HG02759 (cell line): ENCODE results near the gene F2RL1.
"Not testable (repeated sequence)": the region's sequence is repeated elsewhere in the genome, so short reads cannot be mapped to it uniquely, and the experiment has no call there.

Experiments
- ATAC-seq: cut with Tn5 transposase; IDR thresholded peaks from one replicate; pipeline ENCODE4 v1.9.1; 2021; ENCODE audit warnings: mild to moderate bottlenecking, moderate library complexity; ENCODE audit not compliant: unreplicated experiment

The F2RL1 gene, protein sequence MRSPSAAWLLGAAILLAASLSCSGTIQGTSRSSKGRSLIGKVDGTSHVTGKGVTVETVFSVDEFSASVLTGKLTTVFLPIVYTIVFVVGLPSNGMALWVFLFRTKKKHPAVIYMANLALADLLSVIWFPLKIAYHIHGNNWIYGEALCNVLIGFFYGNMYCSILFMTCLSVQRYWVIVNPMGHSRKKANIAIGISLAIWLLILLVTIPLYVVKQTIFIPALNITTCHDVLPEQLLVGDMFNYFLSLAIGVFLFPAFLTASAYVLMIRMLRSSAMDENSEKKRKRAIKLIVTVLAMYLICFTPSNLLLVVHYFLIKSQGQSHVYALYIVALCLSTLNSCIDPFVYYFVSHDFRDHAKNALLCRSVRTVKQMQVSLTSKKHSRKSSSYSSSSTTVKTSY

DNA sequence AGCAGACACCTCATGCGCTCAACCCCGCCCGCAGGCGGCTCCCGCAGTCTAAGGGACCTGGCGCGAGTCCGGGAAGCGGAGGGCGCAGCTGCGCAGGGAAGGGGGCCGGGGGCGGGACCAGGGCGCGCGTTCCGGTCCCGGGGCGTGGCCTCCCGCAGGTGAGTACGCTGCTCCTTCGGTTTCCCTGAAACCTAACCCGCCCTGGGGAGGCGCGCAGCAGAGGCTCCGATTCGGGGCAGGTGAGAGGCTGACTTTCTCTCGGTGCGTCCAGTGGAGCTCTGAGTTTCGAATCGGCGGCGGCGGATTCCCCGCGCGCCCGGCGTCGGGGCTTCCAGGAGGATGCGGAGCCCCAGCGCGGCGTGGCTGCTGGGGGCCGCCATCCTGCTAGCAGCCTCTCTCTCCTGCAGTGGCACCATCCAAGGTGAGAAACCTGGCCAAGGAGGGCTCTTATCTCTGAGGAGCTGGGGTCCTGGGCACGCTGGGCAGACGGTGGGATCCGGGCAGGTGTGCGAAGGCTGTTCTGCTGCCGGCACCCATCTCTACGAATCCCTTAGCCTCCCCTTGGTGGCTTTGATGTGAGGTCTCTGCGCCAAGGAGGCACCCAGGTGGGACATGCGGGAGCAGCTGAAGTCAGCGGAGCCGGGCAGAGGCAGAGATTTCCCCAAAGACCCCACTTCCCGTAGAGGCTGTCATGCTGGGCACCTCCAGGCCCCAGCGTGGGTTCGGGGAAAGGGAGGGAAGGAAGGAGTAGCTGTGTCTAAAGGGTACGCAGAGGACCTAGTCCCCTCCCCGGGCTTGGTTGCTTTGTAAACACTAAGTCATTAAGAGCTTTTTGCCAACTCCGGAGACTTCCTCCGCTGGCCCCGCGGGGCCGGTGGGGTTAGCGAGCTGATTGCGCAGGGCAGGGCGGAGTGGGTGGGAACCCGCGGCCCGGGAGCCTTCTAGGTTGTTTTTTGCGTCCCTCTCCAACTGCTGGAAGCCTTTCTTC is at the start of gene F2RL1:
Gene F2RL1 (plus strand): TSS at position 187 of the 988 bp plus-strand sequence. CDS start 153 bp downstream, at position 340.
- ATAC-seq = no peak

DNA sequence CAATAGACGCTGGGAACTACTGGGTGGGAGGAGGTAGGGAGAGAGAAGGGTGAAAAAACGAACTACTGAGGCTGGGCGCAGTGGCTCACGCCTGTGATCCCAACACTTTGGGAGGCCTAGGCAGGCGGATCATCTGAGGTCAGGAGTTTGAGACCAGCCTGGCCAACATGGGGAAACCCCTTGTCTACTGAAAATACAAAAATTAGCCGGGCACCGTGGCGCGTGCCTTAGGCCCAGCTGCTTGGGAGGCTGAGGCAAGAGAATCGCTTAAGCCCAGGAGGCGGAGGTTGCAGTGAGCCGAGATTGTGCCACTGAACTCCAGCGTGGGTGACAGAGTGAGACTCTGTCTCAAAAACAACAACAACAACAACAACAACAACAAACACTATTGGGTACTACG is 47.8 kb upstream of the F2RL1 start:
- ATAC-seq = not testable (repeated sequence)

DNA sequence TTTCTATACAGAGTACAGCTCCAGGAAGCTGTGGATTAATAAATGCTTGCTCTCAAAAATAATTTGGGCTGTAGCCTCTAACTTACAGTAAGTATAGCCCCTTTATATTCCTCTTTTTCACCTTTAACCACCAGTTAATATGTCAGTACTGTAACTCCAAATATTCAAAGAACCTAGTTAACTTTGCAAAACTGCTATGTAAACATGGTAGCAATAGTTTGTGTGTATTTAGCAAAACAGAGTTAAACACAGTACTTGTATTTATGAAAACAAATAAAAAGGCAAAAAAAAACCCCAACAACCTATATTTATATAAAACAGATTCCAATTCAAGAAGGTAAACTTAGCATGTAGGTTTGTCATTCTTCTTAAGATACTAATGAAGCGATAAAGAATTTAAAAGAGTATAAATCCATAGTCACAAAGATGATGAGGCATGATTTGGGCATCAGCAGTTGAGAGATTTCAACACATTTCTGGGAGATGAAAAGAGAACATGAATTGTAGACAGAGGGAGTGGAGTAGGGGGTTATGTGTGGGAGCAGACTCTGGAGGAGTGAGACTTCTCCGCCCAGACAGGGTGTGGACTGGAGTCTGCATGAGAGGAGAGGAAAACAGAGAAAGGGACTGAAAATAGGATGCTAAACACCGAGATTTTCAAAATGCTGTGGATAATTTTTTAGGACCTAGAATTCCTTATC is 47.0 kb upstream of the F2RL1 start:
- ATAC-seq = no peak

DNA sequence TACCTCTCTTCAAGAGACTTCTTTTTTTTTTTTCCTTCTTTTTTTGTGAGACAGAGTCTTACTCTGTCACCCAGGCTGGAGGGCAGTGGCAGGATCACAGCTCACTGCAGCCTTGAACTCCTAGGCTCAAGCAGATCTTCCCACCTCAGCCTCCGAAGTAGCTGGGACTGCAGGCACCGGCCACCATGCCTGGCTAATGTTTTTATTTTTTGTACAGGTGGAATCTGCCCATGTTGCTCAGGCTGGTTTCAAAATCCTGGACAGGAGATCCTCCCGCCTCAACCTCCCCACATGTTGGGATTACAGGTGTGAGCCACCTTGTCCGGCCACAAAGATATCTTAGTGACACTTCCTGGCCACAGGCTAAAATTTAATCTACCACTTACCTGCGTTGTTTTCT is 42.9 kb upstream of the F2RL1 start:
- ATAC-seq = no peak

DNA sequence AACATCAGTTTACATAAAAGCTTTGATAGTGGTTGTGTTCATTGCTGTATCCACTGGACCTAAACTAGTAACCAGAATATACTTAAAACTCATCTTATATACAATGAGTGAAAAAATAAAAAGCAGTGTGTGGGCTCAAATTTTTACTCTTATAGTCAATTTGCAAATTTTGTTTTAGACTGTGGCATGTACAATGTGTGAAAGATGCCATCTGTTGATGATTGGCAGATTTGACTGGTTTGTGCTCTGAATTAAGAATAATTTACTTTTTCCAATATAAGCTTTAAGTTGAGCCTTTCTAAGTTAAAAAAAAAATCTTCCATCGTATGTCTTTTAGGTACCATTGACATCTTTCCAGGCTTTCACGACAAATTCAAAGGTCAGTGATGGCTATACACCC is 42.4 kb upstream of the F2RL1 start:
- no peak for ATAC-seq

DNA sequence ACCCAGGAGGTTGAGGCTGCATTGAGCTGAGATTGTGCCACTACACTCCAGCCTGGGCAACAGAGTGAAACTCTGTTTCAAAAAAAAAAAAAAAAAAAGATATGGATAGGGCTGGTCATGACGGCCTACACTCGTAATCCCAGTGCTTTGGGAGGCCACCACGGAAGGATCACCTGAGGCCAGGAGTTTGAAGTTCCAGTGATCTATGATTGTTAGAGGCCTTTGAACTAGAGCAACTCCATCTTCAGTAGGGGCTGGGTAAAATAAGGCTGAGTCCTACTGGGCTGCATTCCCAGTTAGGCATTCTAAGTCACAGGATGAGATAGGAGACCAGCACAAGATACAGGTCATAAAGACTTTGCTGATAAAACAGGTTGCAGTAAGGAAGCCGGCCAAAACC is 38.2 kb upstream of the F2RL1 start:
- ATAC-seq = not testable (repeated sequence)

DNA sequence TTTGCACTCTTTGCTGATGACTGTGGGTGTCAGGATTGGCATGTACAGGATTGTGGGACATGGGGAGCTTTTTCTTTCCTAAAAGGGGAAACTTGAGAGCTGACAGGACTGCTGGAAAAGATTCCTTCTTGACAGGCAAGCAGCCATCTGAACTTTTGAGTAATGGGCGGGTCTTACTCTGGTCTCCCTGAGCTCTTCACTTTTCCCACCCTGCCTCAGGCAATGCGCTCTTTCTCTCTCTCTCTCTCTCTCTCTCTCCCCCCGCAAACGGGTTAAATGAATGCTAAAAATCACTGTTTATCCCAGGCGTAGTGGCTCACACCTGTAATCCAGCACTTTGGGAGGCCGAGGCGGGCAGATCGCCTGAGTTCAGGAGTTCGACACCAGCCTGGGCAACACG is 37.1 kb upstream of the F2RL1 start:
- no peak for ATAC-seq

DNA sequence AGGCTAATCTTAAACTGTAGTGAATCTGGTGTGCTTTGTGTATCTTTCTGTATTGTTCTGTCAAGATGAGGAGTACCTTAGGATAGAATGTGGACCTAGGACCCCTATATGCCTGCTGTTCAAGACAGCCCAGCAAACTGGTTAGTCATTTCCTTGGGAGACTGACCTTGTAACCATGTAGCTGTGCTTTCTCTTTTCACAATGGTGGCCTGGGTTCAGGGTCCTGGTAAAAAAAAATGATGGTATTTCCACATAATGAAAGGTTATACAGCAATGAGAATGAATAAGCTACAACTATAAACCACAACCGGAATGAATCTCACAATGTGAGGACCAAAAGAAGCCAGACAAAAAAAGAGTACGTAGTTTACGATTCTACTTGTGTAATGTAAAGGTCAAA is 36.4 kb upstream of the F2RL1 start:
- ATAC-seq = no peak

DNA sequence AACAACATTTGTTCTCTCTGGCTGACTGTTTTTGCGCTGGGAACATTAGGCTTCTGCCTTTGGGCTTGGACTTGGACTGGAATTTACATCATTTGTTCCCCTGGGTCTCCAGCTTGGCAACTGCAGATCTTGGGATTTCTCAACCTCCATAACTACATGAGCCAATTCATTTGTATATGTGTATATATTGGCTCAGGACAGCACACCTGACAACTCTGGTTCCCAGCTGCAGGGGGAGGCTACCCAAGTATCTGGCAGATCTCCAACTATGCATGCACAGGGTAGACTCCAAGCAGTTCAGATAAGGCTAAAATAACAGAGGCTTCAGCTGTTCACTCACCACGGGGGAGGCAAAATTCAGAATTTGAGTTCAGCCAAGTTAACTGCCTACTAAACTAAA is 31.6 kb upstream of the F2RL1 start:
- no peak for ATAC-seq

DNA sequence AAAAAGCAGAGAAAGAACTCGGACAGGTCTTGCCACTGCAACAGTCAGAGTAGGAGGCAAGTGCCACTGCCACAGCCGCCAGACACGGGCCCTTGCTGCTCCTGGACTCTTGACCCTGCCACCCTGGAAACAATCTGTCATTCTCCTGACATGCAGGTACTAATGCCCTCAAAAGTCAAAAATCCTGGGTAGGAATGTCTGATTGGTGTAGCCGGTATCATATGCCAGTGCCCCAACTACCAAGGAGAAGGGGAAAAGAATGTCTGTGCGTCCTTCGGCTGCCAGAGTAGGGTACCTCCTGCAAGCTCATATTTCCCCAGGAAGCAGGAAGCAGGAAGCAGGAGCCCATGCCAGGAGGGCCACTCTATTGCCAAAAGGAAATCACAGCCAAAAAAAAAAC is 30.5 kb upstream of the F2RL1 start:
- no peak for ATAC-seq

DNA sequence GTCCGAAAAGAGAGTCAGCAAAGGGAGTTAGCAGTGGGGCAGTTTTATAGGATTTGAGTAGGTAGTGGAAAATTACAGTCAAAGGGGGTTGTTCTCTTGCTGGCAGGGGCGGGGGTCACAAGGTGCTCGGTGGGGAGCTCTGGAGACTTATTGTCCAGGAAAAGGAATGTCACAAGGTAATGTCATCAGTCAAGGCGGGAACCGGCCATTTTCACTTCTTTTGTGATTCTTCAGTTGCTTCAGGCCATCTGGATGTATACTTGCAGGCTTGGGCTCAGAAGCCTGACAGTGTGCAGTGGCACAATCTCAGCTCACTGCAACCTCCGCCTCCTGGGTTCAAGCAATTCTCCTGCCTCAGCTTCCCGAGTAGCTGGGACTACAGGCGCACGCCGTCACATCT is 29.6 kb upstream of the F2RL1 start:
- not testable (repeated sequence) for ATAC-seq

DNA sequence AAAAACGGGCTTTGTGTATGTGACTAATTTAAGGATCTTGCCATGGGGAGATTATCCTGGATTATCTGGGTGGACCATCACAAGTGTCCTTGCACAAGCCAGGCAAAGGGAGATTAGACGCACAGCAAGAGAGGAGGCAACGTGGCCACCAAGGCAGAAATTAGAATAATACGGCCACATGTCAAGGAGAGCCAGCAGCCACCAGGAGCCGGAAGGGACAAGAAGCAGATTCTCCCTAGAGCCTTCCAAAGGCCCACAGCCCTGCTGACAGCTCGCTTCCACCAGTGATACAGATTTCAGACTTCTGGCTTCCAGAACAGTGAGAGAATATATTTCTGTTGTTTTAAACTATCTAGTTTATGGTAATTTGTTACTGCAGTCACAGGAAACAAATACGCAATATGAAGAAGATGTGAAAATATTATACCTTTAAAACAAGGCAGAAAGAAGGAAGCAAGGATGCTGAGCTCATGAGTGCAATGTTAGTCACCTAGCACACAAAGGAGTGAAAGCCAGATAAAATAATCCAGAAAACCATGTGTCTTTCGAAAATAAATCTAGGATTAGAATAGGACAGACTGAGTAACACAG is 28.7 kb upstream of the F2RL1 start:
- no peak for ATAC-seq

DNA sequence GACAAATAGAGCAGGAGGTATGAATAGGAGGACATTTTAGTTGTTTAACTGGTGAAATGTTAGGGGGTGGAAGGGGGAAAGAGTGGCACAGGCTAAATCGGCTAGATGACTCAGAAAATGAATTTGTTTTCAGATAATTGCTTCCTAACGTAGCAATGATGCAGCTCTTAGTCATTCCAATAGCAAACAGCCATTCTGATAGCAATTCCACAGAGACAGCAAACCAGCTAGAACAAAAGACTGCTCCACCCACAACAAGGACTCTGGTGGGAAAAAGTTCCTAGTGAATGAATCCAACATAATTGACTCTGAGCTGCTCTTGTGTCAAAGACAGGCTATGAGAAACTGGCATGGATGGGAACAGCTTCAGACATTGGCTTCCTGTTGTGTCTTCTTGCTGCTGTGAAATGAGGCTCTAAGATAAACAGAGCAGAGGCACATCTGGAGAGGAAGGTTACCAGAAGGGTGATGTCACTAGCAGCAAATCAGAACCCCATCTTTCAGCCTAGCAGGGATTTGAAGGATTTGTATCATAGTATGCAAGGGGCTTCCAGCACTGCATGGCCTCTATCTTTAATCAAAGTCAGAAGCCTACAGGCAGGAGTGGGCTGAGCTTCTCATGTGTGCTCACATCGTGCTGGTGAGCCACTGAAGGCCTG is 28.1 kb upstream of the F2RL1 start:
- ATAC-seq = no peak

DNA sequence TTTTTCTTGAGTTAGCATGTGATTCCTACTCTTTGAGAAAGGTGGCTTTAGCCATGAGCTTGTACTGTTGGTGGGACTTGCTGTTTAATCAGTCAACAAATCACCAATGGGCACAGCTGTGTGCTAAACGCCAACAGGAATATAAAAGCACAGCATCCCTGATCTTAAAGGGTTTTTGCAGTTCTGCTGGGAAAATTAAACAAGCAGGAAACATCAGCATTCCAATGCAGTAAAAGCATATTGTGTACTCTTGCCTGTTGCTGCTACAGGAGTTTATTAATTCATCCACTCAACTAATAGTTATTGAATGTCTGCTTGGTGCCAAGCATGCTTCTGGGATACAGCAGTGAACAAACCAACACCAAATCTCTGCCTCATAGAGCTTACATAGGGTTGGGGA is 27.4 kb upstream of the F2RL1 start:
- no peak for ATAC-seq

DNA sequence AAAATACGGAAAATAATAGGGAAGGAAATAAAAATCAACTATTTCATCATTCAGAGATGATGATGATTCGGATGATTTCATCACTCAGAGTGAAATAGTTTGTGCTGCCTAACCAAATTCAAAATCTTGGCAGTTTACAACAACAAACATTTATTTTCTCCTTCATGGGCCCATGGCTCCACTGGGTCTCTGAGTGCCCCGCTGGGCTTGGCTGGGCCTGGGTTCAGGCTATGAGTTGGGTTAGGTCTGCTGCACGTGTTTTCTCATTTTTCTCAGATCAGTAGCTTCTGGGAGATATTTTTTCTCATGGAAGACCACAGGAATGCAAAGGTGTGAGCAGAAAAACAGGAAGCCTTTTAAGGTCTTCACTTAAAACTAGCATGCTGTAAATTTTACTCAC is 24.0 kb upstream of the F2RL1 start:
- no peak for ATAC-seq

DNA sequence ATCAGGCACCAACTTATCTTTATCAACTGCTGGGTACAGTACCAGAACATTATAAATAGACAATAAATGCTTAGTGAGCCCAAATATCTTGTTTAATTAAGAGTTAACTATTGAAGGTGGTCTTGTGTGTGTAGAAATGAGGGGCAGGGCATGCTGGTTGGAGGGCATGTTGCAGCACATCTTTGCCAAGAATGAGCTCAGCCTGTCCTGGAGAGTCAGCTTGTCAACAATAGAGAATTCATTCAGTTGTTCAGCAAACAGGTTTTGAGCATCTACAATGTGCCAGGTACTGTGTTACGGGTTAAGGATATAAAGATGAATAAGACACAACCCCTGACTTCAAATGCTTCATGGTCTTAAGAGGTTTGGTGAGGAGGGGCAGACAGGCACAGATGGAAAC is 19.2 kb upstream of the F2RL1 start:
- ATAC-seq = no peak

DNA sequence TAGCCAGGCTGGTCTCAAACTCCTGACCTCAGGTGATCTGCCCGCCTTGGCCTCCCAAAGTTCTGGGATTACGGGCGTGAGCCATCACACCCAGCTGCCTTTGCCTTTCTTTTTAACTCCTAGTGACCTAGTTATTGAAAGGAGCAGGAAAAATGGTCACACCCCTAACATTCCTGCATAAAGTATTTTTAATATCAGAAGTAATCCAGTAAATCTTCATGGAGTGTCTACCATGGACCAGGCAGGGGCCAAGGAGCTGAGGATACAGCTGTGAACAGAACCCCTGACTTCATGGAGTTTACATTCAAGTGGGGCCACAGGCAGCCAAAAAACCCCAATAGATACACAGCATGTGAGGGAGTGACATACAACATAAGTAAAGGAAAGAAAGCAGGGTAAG is 18.3 kb upstream of the F2RL1 start:
- ATAC-seq = no peak

DNA sequence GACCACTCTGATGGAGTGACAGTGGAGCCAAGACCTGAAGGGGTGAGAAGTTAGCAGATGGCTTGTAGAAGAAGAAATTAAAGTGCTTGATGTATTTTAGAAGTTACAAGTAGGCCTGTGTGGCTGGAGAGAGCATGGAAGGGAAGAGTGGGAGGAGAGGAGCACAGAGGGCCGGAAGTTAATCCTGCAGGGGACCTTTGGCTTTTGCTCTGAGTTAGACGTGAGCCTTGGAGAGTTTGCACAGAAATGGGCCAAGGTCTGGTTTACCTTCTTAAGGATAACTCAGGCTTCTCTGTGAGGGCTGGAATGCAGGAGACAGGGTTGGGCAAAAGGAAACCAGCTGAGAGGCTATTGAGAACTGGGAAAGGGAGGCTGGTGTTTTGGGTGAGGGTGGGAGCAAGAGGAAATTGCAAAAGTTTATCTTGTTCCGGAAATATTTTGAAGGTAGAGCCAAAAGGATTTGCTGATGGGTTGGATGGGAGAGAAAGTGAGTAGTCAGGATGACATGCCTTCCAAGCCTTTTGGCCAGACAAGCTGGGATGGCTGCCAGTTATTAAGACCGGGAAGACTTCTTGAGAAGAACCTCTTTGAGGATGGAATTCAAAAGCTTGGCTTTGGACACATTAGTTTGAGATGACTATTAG is 17.5 kb upstream of the F2RL1 start:
- ATAC-seq = no peak

DNA sequence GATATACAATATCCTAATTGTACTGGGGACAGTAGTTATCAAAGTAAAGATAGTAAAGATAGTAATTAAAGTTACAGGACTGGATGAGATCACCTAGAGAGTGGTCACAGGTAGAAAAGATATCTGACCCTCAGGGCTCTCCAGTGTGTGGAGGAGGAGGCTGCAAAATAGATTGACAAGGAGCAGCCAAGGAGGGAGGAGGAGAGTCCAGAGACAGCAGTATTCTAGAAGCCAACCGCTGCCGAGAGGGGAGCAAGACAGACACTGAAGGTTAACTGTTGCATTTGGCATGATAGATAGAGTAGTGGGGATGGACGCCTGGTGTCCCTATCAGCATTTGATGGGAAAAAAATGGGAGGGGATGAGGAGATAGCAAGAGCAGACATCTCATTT is 17.0 kb upstream of the F2RL1 start:
- ATAC-seq = no peak

DNA sequence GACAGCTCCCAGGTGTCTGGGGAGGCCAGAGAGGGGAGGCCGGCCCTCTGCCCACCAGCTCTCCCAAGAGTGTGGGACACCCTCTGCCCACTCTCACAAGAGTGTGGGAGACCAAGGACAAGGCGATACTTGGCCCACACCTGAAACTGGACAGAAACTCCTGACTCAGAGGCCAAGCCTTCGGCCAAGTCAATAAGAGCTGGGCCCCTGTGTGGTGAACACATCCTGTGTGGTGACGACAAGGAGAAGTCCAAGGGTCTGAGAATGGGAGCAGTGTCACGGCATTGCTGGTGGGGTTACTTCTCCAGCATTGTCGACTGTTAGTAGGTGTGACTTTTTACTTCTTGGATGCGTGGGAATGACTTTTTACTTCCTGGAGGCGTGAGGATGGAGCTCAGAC is 14.6 kb upstream of the F2RL1 start:
- ATAC-seq = no peak
